ENCODE results near the gene DCDC2. TPM values are rescaled to one million over a fixed set of nuclear protein-coding genes. Genes with fewer than 3 reads are reported as not detected.

Gene DCDC2
- total RNA-seq, 1 donor from 2014 or later, result 4.5 TPM

DNA sequence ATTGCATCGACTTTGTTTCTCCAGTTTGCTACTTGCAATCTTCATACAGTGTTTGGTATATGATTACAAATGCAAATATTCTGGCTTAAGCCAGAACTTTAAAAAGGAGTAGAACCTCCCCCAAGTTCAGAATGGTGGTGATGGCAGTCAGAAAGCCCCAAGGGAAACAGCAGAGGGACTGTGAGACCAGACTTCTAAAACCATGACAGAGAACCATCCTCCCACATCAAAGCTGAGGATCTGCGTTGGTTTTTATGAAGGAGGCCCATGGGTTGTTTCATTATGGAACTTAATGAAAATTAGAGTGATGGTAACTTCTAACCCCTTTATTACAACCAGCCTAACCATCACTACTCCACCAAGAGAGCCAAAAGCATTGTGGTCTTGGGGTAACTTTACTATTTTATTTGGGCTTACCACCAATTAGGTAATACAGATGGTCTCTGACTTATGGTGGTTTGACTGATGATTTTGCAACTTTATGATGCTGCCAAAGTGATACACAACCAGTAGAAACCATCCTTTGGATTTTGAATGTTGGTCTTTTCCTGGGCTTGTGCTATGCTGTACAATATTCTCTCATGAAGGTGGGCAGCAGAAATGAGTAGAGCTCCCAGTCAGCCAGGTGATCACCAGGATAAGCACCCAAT lies 34.0 kb upstream of the DCDC2 start:
- H3K4me1 ChIP-seq (ENCODE audit: insufficient read depth, low read length), result no peaks in the 10 kb centered on the region
- Mint-ChIP-seq H3K4me1 (ENCODE audit: low read depth, unreplicated experiment) (peaks cover 2% of the 10 kb centered on the region), H3K27me3 (ENCODE audit: low read depth, unreplicated experiment) (no peaks in the 10 kb centered on the region), H3K4me3 (ENCODE audit: unreplicated experiment) (no peak overlapping the region), H3K36me3 (ENCODE audit: low read depth, unreplicated experiment) (no peaks in the 10 kb centered on the region), H3K27ac (ENCODE audit: unreplicated experiment) (no peak overlapping the region), H3K9me3 (ENCODE audit: unreplicated experiment) (peaks cover 6% of the 10 kb centered on the region)
- H2AFZ ChIP-seq (ENCODE audit: low read depth, low read length), result no peak overlapping the region
- no peak overlapping the region for H3K27ac ChIP-seq (ENCODE audit: low read depth, low read length)
- TF ChIP-seq EZH2 (IDR thresholded peaks at IDR 0.05; ENCODE audit: insufficient read depth, low read length), result no peak
- TF ChIP-seq, protein P1, sequence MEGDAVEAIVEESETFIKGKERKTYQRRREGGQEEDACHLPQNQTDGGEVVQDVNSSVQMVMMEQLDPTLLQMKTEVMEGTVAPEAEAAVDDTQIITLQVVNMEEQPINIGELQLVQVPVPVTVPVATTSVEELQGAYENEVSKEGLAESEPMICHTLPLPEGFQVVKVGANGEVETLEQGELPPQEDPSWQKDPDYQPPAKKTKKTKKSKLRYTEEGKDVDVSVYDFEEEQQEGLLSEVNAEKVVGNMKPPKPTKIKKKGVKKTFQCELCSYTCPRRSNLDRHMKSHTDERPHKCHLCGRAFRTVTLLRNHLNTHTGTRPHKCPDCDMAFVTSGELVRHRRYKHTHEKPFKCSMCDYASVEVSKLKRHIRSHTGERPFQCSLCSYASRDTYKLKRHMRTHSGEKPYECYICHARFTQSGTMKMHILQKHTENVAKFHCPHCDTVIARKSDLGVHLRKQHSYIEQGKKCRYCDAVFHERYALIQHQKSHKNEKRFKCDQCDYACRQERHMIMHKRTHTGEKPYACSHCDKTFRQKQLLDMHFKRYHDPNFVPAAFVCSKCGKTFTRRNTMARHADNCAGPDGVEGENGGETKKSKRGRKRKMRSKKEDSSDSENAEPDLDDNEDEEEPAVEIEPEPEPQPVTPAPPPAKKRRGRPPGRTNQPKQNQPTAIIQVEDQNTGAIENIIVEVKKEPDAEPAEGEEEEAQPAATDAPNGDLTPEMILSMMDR (IDR thresholded peaks at IDR 0.05; ENCODE audit: insufficient read depth, low read depth, low read length), result no peak
- H3K4me2 ChIP-seq (ENCODE audit: low read length), result no peak overlapping the region
- H3K79me2 ChIP-seq (ENCODE audit: insufficient read depth, low read length), result no peaks in the 10 kb centered on the region
- no peak overlapping the region for H3K4me3 ChIP-seq (ENCODE audit: insufficient read depth, low read depth, low read length)
- no peaks in the 10 kb centered on the region for H4K20me1 ChIP-seq (ENCODE audit: insufficient read depth, low read length)
- DNase-seq (ENCODE audit: low read depth) (no peak), FAIRE-seq (no peak)
- H3K36me3 ChIP-seq (ENCODE audit: insufficient read depth, low read length), result no peaks in the 10 kb centered on the region
- H3K27me3 ChIP-seq (ENCODE audit: insufficient read depth, low read length), result no peaks in the 10 kb centered on the region
- H3K9ac ChIP-seq (ENCODE audit: low read length), result no peak overlapping the region
- H3K9me3 ChIP-seq (ENCODE audit: insufficient read depth, low read depth, low read length), result no peaks in the 10 kb centered on the region

DNA sequence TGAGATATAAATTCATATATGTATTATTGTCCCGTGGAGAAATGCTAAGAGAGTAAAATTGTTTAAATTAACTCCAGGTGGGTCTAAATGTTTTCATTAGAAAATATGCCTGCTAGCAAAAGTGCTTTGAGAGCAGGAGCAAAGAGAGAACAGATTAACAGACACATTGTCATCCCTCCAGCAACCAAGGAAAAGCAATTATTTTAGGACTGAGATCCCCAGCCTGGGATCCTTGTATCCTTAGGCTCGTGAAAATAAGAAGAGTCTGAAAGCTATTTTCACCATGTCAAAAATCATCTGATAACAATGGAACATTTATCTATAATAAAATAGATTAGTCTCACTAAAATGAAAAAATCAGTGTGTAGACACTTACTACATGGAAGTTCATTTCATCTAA lies 33.3 kb upstream of the DCDC2 start:
- DNase-seq (ENCODE audit: low read depth) (no peak), FAIRE-seq (no peak)
- Mint-ChIP-seq H3K4me1 (ENCODE audit: low read depth, unreplicated experiment) (peaks cover 2% of the 10 kb centered on the region), H3K4me3 (ENCODE audit: unreplicated experiment) (no peak overlapping the region), H3K27me3 (ENCODE audit: low read depth, unreplicated experiment) (no peaks in the 10 kb centered on the region), H3K36me3 (ENCODE audit: low read depth, unreplicated experiment) (no peaks in the 10 kb centered on the region), H3K27ac (ENCODE audit: unreplicated experiment) (no peak overlapping the region), H3K9me3 (ENCODE audit: unreplicated experiment) (no peaks in the 10 kb centered on the region)
- TF ChIP-seq, protein P1 (IDR thresholded peaks at IDR 0.05; ENCODE audit: insufficient read depth, low read depth, low read length), result no peak
- TF ChIP-seq EZH2 (IDR thresholded peaks at IDR 0.05; ENCODE audit: insufficient read depth, low read length), result no peak
- no peaks in the 10 kb centered on the region for H3K9me3 ChIP-seq (ENCODE audit: insufficient read depth, low read depth, low read length)
- H3K27ac ChIP-seq (ENCODE audit: low read depth, low read length), result no peak overlapping the region
- no peak overlapping the region for H3K4me2 ChIP-seq (ENCODE audit: low read length)
- no peaks in the 10 kb centered on the region for H3K79me2 ChIP-seq (ENCODE audit: insufficient read depth, low read length)
- H3K27me3 ChIP-seq (ENCODE audit: insufficient read depth, low read length), result no peaks in the 10 kb centered on the region
- no peak overlapping the region for H3K4me3 ChIP-seq (ENCODE audit: insufficient read depth, low read depth, low read length)
- no peaks in the 10 kb centered on the region for H3K4me1 ChIP-seq (ENCODE audit: insufficient read depth, low read length)
- no peaks in the 10 kb centered on the region for H3K36me3 ChIP-seq (ENCODE audit: insufficient read depth, low read length)
- no peak overlapping the region for H3K9ac ChIP-seq (ENCODE audit: low read length)
- no peak overlapping the region for H2AFZ ChIP-seq (ENCODE audit: low read depth, low read length)
- no peaks in the 10 kb centered on the region for H4K20me1 ChIP-seq (ENCODE audit: insufficient read depth, low read length)

DNA sequence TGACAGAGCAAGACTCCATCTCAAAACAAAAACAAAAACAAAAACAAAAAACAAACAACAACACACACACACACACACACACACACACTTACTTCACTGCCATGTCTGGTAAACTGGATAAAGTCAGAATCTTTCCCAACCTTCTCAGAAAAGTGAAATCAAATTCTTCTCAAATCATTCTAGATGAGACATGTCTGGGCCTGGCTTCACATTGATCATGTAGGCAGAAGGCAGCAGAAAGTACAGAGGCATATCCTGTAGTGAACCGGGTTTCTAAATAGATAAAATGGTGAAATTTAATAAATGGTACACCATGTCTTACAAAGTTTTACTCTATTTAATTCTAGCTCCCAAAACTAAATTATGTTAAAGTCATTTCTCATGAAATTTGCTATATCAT lies 30.0 kb upstream of the DCDC2 start:
- no peaks in the 10 kb centered on the region for H3K36me3 Mint-ChIP-seq (ENCODE audit: low read depth, unreplicated experiment)
- peaks cover 5% of the 10 kb centered on the region for H3K4me1 Mint-ChIP-seq (ENCODE audit: low read depth, unreplicated experiment)
- Histone ChIP-seq H3K36me3 (ENCODE audit: insufficient read depth, low read length) (no peaks in the 10 kb centered on the region), H3K4me3 (ENCODE audit: insufficient read depth, low read depth, low read length) (no peak overlapping the region), H3K9ac (ENCODE audit: low read length) (no peak overlapping the region), H3K27me3 (ENCODE audit: insufficient read depth, low read length) (no peaks in the 10 kb centered on the region), H2AFZ (ENCODE audit: low read depth, low read length) (no peak overlapping the region), H3K4me2 (ENCODE audit: low read length) (no peak overlapping the region), H4K20me1 (ENCODE audit: insufficient read depth, low read length) (no peaks in the 10 kb centered on the region), H3K4me1 (ENCODE audit: insufficient read depth, low read length) (no peaks in the 10 kb centered on the region), H3K9me3 (ENCODE audit: insufficient read depth, low read depth, low read length) (no peaks in the 10 kb centered on the region), H3K79me2 (ENCODE audit: insufficient read depth, low read length) (no peaks in the 10 kb centered on the region), H3K27ac (ENCODE audit: low read depth, low read length) (no peak overlapping the region)
- H3K9me3 Mint-ChIP-seq (ENCODE audit: unreplicated experiment), result peaks cover 2% of the 10 kb centered on the region
- DNase-seq (ENCODE audit: low read depth) (no peak), FAIRE-seq (no peak)
- H3K27ac Mint-ChIP-seq (ENCODE audit: unreplicated experiment), result no peak overlapping the region
- TF ChIP-seq, protein P1 (IDR thresholded peaks at IDR 0.05; ENCODE audit: insufficient read depth, low read depth, low read length), result no peak
- no peak for TF ChIP-seq EZH2 (IDR thresholded peaks at IDR 0.05; ENCODE audit: insufficient read depth, low read length)
- no peak overlapping the region for H3K4me3 Mint-ChIP-seq (ENCODE audit: unreplicated experiment)
- no peaks in the 10 kb centered on the region for H3K27me3 Mint-ChIP-seq (ENCODE audit: low read depth, unreplicated experiment)
